ENCODE measurements around the gene PCK1. TPM values are rescaled to one million over a fixed set of nuclear protein-coding genes. Genes with fewer than 3 reads are reported as not detected.

PCK1 gene
- total and polyA plus RNA-seq, 2 of the 13 experiments (the other 11 are each of a cell fraction or from before 2014, with no cell fraction given): 6.5 to 12.6 TPM

GRCh38 chr20:57592263-57593092 lies 31.6 kb downstream of the PCK1 start (continued):
- peak; percentile 63; the same call in 1 of the 2 replicates for TF ChIP-seq HINFP (CRISPR knock-in tag; IDR thresholded peaks at IDR 0.05; ENCODE audit: low read depth)
- peak; percentile 84 for TF ChIP-seq MEIS1 (CRISPR knock-in tag; IDR thresholded peaks at IDR 0.05; ENCODE audit: borderline replicate concordance)
- peak; percentile 52 for TF ChIP-seq IKZF4 (CRISPR knock-in tag; IDR thresholded peaks at IDR 0.05; ENCODE audit: borderline replicate concordance, low read depth, not compliant biosample characterization)
- TF ChIP-seq SALL1 (CRISPR knock-in tag; IDR thresholded peaks at IDR 0.05): peak; percentile 93
- 0 out of 2 replicates have a peak, but pooled peaks have one; percentile 53 for TF ChIP-seq RCOR2 (CRISPR knock-in tag; IDR thresholded peaks at IDR 0.05)
- peak; percentile 92; the same call in 1 of the 2 replicates for TF ChIP-seq HIC2 (CRISPR knock-in tag; IDR thresholded peaks at IDR 0.05; ENCODE audit: low read depth)
- TF ChIP-seq ZBED4 (CRISPR knock-in tag; IDR thresholded peaks at IDR 0.05; ENCODE audit: borderline replicate concordance): peak; percentile 97
- TF ChIP-seq DPF2 (CRISPR knock-in tag; IDR thresholded peaks at IDR 0.05; ENCODE audit: borderline replicate concordance, low read depth): peak; percentile 76
- peak; percentile 57; the same call in 1 of the 2 replicates for TF ChIP-seq TMF1 (CRISPR knock-in tag; IDR thresholded peaks at IDR 0.05; ENCODE audit: low read depth)
- TF ChIP-seq FOXO1 (CRISPR knock-in tag; IDR thresholded peaks at IDR 0.05): peak; percentile 53; the same call in 1 of the 2 replicates
- 0 out of 2 replicates have a peak, but pooled peaks have one; percentile 21 for TF ChIP-seq MEIS2 (CRISPR knock-in tag; IDR thresholded peaks at IDR 0.05)
- no peak for TF ChIP-seq ZNF296 (CRISPR knock-in tag; conservative IDR thresholded peaks at IDR 0.05)
- peak; percentile 16; the same call in 1 of the 2 replicates for TF ChIP-seq ZNF580 (CRISPR knock-in tag; IDR thresholded peaks at IDR 0.05; ENCODE audit: borderline replicate concordance, low read depth)
- TF ChIP-seq ZNF329 (CRISPR knock-in tag; IDR thresholded peaks at IDR 0.05; ENCODE audit: low read depth): peak; percentile 26; the same call in 1 of the 2 replicates
- no peak for TF ChIP-seq ZNF513 (CRISPR knock-in tag; conservative IDR thresholded peaks at IDR 0.05)
- TF ChIP-seq ZNF576 (CRISPR knock-in tag; IDR thresholded peaks at IDR 0.05): 0 out of 2 replicates have a peak, but pooled peaks have one; percentile 42
- no peak for TF ChIP-seq GABPA (IDR thresholded peaks at IDR 0.05; ENCODE audit: low read depth, low read length)
- TF ChIP-seq GABPA (CRISPR knock-in tag; IDR thresholded peaks at IDR 0.05; ENCODE audit: low read depth): peak; percentile 45; the same call in 1 of the 2 replicates
